ENCODE results near the gene TCF20.
A peak's percentile ranks its signal among the peaks of the same experiment; 100 is the strongest.

TCF20 gene

GRCh38 chr22:42256930-42257329 lies 13.5 kb downstream of the TCF20 start:
- DNase-seq, result no peak

GRCh38 chr22:42256220-42256619 lies 14.2 kb downstream of the TCF20 start:
- no peak for DNase-seq

- DNase-seq, result no peak
These were observed 20.6 kb downstream of the TCF20 start for GRCh38 chr22:42249831-42250230.

- DNase-seq, result no peak
These were observed 21.5 kb downstream of the TCF20 start for GRCh38 chr22:42248995-42249394.

GRCh38 chr22:42247596-42247995 lies 22.9 kb downstream of the TCF20 start:
- DNase-seq, result no peak

- no peak for DNase-seq
These were observed 26.7 kb downstream of the TCF20 start for GRCh38 chr22:42243802-42244060.

GRCh38 chr22:42236848-42237247 lies 33.6 kb downstream of the TCF20 start:
- DNase-seq, result peak; percentile 9

- no peak for DNase-seq
These were observed 34.2 kb downstream of the TCF20 start for GRCh38 chr22:42236268-42236667.

- no peak for DNase-seq
These were observed 36.6 kb downstream of the TCF20 start for GRCh38 chr22:42233879-42234278.

GRCh38 chr22:42231929-42232328 lies 38.5 kb downstream of the TCF20 start:
- DNase-seq, result no peak

- DNase-seq, result peak; percentile 19
These were observed 40.9 kb downstream of the TCF20 start for GRCh38 chr22:42229455-42230149.

- no peak for DNase-seq
These were observed 42.0 kb downstream of the TCF20 start for GRCh38 chr22:42228483-42228882.

GRCh38 chr22:42227435-42227834 lies 43.0 kb downstream of the TCF20 start:
- no peak for DNase-seq

- DNase-seq, result no peak
These were observed 44.6 kb downstream of the TCF20 start for GRCh38 chr22:42225841-42226240.

- no peak for DNase-seq
These were observed 48.3 kb downstream of the TCF20 start for GRCh38 chr22:42222140-42222539.
